HG02943 (cell line): ENCODE results near the gene RRAGD.

Experiments used
- ATAC-seq: cut with Tn5 transposase; IDR thresholded peaks from one replicate; pipeline ENCODE4 v1.9.1; 2021; ENCODE audit warnings: mild to moderate bottlenecking, low read depth, moderate library complexity; ENCODE audit not compliant: unreplicated experiment

Gene RRAGD

GRCh38 chr6:89379281-89379680 lies 32.8 kb downstream of the RRAGD start:
- ATAC-seq = no peak

GRCh38 chr6:89378628-89379027 lies 33.4 kb downstream of the RRAGD start:
- no peak for ATAC-seq

- ATAC-seq = peak; percentile 69
Observed at GRCh38 chr6:89375427-89376267, 36.4 kb downstream of the RRAGD start.

- peak; percentile 41 for ATAC-seq
Observed at GRCh38 chr6:89372506-89372901, 39.6 kb downstream of the RRAGD start.

GRCh38 chr6:89371849-89372505 lies 40.1 kb downstream of the RRAGD start:
- ATAC-seq = peak; percentile 64

GRCh38 chr6:89368999-89369398 lies 43.1 kb downstream of the RRAGD start:
- no peak for ATAC-seq

- no peak for ATAC-seq
Observed at GRCh38 chr6:89368107-89368506, 44.0 kb downstream of the RRAGD start.

GRCh38 chr6:89364586-89364985 lies 47.5 kb downstream of the RRAGD start:
- no peak for ATAC-seq

GRCh38 chr6:89361171-89361570 lies 50.9 kb downstream of the RRAGD start:
- ATAC-seq = no peak

- ATAC-seq = no peak
Observed at GRCh38 chr6:89360415-89360999, 51.6 kb downstream of the RRAGD start.

GRCh38 chr6:89359561-89359960 lies 52.5 kb downstream of the RRAGD start:
- ATAC-seq = no peak

GRCh38 chr6:89357390-89357789 lies 54.7 kb downstream of the RRAGD start:
- ATAC-seq = peak; percentile 60

- ATAC-seq = no peak
Observed at GRCh38 chr6:89356642-89357170, 55.4 kb downstream of the RRAGD start.

GRCh38 chr6:89355511-89356194 lies 56.4 kb downstream of the RRAGD start:
- no peak for ATAC-seq

GRCh38 chr6:89353702-89354392 lies 58.2 kb downstream of the RRAGD start:
- ATAC-seq = no peak

- ATAC-seq = no peak
Observed at GRCh38 chr6:89353118-89353556, 58.9 kb downstream of the RRAGD start.

- peak; percentile 43 for ATAC-seq
Observed at GRCh38 chr6:89352278-89353117, 59.6 kb downstream of the RRAGD start, which contains the start of gene UBE2J1. Gene UBE2J1 (minus strand): TSS chr6:89352722. CDS start chr6:89352569, 153 bp downstream.

- ATAC-seq = no peak
Observed at GRCh38 chr6:89351671-89352277, 60.3 kb downstream of the RRAGD start.
